ENCODE data around the gene OVOL2.

- TF ChIP-seq POLR2A (IDR thresholded peaks at IDR 0.05) (no peak), CTCF (IDR thresholded peaks at IDR 0.05) (no peak)
These were observed 69.7 kb downstream of the OVOL2 start for GRCh38 chr20:17987988-17988387.

Measured in uterus (tissue), 2 donors.